Heart right ventricle (tissue), 16 donors: ENCODE measurements around the gene AKT3. TPM values are rescaled to one million over a fixed set of nuclear protein-coding genes. Genes with fewer than 3 reads are reported as not detected.
A peak's percentile ranks its signal among the peaks of the same experiment; 100 is the strongest.

Experiments used
- ATAC-seq, 8 donors: fragments of 200-7000 bp; cut with Tn5 transposase; one replicate each; pipeline ENCODE4 v1.9.1; 2020; ENCODE audit warnings: mild to moderate bottlenecking in 8 of 8, moderate library complexity in 8 of 8, moderate number of reproducible peaks in 1 of 8
- DNase-seq, 2 donors: peaks; one replicate each; pipeline ENCODE4 v3.0.0-alpha.2; 2020
- H3K27ac ChIP-seq, 10 donors: fragments of 200-600 bp; sonication (generic) in 2 of 10; one replicate each; pipeline versions ENCODE4 v1.5.0 to v1.8.0; 2020 to 2022; ENCODE audit warnings: mild to moderate bottlenecking in 3 of 10
- H3K27me3 ChIP-seq, 7 donors: fragments of 200-600 bp; one replicate each; pipeline ENCODE4 v1.8.0; 2021 to 2022; ENCODE audit warnings: mild to moderate bottlenecking in 2 of 7
- H3K36me3 ChIP-seq, 9 donors: fragments of 200-600 bp; sonication (generic) in 1 of 9; one replicate each; pipeline versions ENCODE4 v1.5.0 to v1.8.0; 2020 to 2022; ENCODE audit warnings: mild to moderate bottlenecking in 2 of 9
- H3K4me1 ChIP-seq, 9 donors: fragments of 200-600 bp; sonication (generic) in 1 of 9; one replicate each; pipeline versions ENCODE4 v1.5.0 to v1.8.0; 2020 to 2022; ENCODE audit warnings: mild to moderate bottlenecking in 4 of 9
- H3K4me3 ChIP-seq, 10 donors: fragments of 200-600 bp; sonication (generic) in 2 of 10; one replicate each; pipeline versions ENCODE4 v1.5.0 to v1.8.0; 2020 to 2022; ENCODE audit warnings: mild to moderate bottlenecking in 7 of 10, moderate library complexity in 2 of 10
- H3K9me3 ChIP-seq, 11 donors: fragments of 200-600 bp in 10 of 11; sonication (generic) in 2 of 11; one replicate each; pipeline versions ENCODE4 v1.5.0 to v1.8.0; 2013 to 2022; ENCODE audit warnings: mild to moderate bottlenecking in 2 of 11, control low read depth in 1 of 11, moderate library complexity in 1 of 11
- WGBS, 2 donors: extraction: QIAGEN DNeasy Blood & Tissue Kit; methylation state at CpG; one replicate each; pipeline ENCODE4 v1.1.7; 2013; ENCODE audit warnings: inconsistent platforms in 1 of 2; 5-methylcytosine and 5-hydroxymethylcytosine counted together
- intact Hi-C, 10 donors: fragments of 100-400 bp; cut with DNase I; formaldehyde crosslinking; loops; one replicate each; pipeline versions ENCODE4 v1.11.1 to v1.14.2; 2022
- polyA plus RNA-seq, 2 donors: library from polyadenylated mRNA; stranded (reverse); fragments of 200-250 nt; gene quantifications; one replicate each; pipeline ENCODE4 v1.2.3, GENCODE V29; 2013
- total RNA-seq, 10 donors: library from RNA; stranded (reverse); fragmentation: NEBNext Ultra II Directional in 3 of 10; extraction: Animal tissue kit (Norgen Biotek cat#: 25700) in 3 of 10; gene quantifications; one replicate each; pipeline versions ENCODE4 v1.2.1 to v1.2.4, GENCODE V29; 2021 to 2023
- TF ChIP-seq, protein P1 (sequence below), 9 donors: fragments of 200-600 bp; sonication (generic) in 2 of 9; IDR thresholded peaks; one replicate each; pipeline versions ENCODE4 v1.5.0 to v1.8.0; 2021 to 2022; ENCODE audit warnings: antibody characterized with exemption in 9 of 9, mild to moderate bottlenecking in 5 of 9, moderate library complexity in 1 of 9
- donor health status: Arrhythmogenic right ventricular cardiomyopathy.
- donor health status: ischemic (EF 13 %, LVEDD 7.1; RV severe dilation, severe dysfunction).
- donor health status: healthy with polysubstance abuse.
- donor health status: DM: no; HTN: yes; CAD: no.
- donor health status: DM: no; HTN: no; CAD: no.
- donor health status: ischemic (EF 25% LVEDD 6.9; RV normal size, moderate dysfunction).
- donor health status: ischemic (EF 25% LVEDD 5.7; RV mildly dilated, moderate dysfunction).
- donor health status: healthy.
- donor health status: DM: yes; HTN: yes; CAD: no.
- donor health status: Ischemic cardiomyopathy.
- donor health status: ischemic (EF 35%, LVEDD 5.7; RV mildly dilated, moderate dysfunction).
- donor health status: nonischemic (EF 11% LVEDD 7.7; RV severe dilation, severe dysfunction).
- donor health status: DM: yes; HTN: yes; CAD: no.
- donor health status: PGD.
- donor health status: ischemic (EF 29% LVEDD 5.4; RV normal size, mild dysfunction).
- donor health status: nonischemic (EF 23%, LVEDD 6.1; RV moderate dilation, normal function).

AKT3 gene
- total and polyA plus RNA-seq, 12 donors: 6.5 to 27.6 (median 17.7) TPM

GRCh38 chr1:243733670-243734307 is 116.3 kb downstream of the AKT3 start:
- no peak overlapping the region for H3K4me3 ChIP-seq
- DNase-seq (no peak), ATAC-seq (no peak)
- H3K36me3 ChIP-seq: no peaks in the 10 kb centered on the region
- H3K27me3 ChIP-seq: no peaks in the 10 kb centered on the region
- H3K4me1 ChIP-seq: peaks cover 0 to 39% (median 8%) of the 10 kb centered on the region in 9 donors
- 96 to 98% methylated on average over 1 of the region's 1 CpG for WGBS, 2 donors
- H3K27ac ChIP-seq: no peak overlapping the region
- intact Hi-C loops: no loop called here
- TF ChIP-seq, protein P1, sequence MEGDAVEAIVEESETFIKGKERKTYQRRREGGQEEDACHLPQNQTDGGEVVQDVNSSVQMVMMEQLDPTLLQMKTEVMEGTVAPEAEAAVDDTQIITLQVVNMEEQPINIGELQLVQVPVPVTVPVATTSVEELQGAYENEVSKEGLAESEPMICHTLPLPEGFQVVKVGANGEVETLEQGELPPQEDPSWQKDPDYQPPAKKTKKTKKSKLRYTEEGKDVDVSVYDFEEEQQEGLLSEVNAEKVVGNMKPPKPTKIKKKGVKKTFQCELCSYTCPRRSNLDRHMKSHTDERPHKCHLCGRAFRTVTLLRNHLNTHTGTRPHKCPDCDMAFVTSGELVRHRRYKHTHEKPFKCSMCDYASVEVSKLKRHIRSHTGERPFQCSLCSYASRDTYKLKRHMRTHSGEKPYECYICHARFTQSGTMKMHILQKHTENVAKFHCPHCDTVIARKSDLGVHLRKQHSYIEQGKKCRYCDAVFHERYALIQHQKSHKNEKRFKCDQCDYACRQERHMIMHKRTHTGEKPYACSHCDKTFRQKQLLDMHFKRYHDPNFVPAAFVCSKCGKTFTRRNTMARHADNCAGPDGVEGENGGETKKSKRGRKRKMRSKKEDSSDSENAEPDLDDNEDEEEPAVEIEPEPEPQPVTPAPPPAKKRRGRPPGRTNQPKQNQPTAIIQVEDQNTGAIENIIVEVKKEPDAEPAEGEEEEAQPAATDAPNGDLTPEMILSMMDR (IDR thresholded peaks at IDR 0.05): no peak
- no peaks in the 10 kb centered on the region for H3K9me3 ChIP-seq

- TF ChIP-seq, protein P1 (IDR thresholded peaks at IDR 0.05): no peak
- Histone ChIP-seq H3K27me3 (no peaks in the 10 kb centered on the region), H3K9me3 (no peaks in the 10 kb centered on the region), H3K4me1 (peaks cover 0 to 46% (median 8%) of the 10 kb centered on the region in 9 donors), H3K27ac (peak overlapping the region in 1 of 10 donors; percentile 81), H3K36me3 (no peaks in the 10 kb centered on the region), H3K4me3 (no peak overlapping the region)
- ATAC-seq (no peak), DNase-seq (no peak)
- intact Hi-C loops: no loop called here
These were observed 117.4 kb downstream of the AKT3 start for GRCh38 chr1:243732637-243733036.

DNA sequence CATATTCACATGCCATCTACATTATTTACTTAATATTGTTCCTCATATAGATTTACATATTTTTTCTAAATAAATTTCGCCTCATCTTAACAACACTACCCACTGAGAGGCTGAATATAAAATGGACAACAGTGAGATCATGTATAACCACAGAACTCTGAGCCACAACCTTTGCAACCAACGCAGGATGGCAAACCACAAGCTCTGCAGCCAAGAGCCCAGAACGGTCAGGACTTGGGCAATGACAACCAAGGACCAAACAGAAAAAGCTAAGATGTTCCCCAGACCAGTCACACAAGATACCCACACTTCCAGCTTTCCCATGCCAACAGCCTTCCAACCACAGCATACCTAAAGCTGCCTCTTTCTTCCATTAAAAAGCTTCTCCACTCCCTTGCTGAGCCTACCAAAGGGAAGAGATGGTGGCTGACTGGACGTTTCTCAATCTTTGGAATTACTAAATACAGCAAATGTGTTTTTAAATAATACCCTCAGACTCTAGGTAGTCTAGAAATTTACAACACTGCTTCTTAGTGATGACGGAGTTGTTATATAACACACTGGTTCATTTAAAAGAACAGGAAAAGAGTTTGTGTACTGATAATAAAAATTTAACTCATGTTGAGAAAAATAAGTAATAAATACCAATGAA is 117.9 kb downstream of the AKT3 start:
- no peak for DNase-seq
- WGBS, 2 donors: 86 to 93% methylated on average over 5 of the region's 5 CpGs
- Histone ChIP-seq H3K27me3 (no peaks in the 10 kb centered on the region), H3K36me3 (no peaks in the 10 kb centered on the region), H3K4me1 (peaks cover 0 to 49% (median 8%) of the 10 kb centered on the region in 9 donors), H3K4me3 (no peak overlapping the region), H3K27ac (peak overlapping the region in 3 of 10 donors; percentile 9 to 81 (median 24)), H3K9me3 (no peaks in the 10 kb centered on the region)
- TF ChIP-seq, protein P1 (IDR thresholded peaks at IDR 0.05): no peak
- peak in 1 of 8 donors; percentile 13 for ATAC-seq
- intact Hi-C loops: no loop called here

DNA sequence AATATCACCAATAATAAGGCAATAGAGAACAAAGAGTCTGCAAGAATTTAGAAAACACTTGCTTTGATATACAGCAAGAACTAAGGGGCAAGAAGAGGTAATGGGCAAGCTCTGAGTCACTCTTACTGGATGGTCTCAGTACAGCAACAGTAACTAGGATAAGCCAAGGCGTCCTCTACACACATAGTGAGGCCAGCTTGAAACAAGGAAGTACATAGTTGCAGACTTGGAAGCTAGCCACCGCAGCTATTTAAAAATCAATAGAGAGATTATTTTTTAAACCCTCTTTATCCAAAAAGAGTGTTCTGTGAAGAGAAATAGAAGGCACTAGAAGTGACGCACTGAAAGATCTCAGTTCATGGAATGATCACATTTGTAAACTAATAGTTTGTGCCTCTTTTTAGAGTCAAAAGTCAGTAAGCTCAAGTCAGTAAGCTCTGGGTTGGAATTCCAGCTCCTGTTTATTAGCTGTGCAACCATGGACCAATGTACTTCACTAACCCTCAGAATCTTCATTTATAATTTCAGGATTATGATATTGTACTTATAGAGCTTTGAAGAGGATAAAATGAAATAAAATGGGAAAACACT is 118.6 kb downstream of the AKT3 start:
- Histone ChIP-seq H3K9me3 (no peaks in the 10 kb centered on the region), H3K27ac (peak overlapping the region in 4 of 10 donors; percentile 6 to 81 (median 16)), H3K27me3 (no peaks in the 10 kb centered on the region), H3K36me3 (no peaks in the 10 kb centered on the region), H3K4me3 (no peak overlapping the region), H3K4me1 (peaks cover 0 to 56% (median 8%) of the 10 kb centered on the region in 9 donors)
- ATAC-seq: peak; percentile 59 to 92 (median 82)
- 51 to 54% methylated on average over 3 of the region's 3 CpGs for WGBS, 2 donors
- TF ChIP-seq, protein P1 (IDR thresholded peaks at IDR 0.05): no peak
- peak in 1 of 2 donors; percentile 55 for DNase-seq
- intact Hi-C loops: no loop called here
